GM13976 (cell line): ENCODE data around the gene NLRP7.
A peak's percentile ranks its signal among the peaks of the same experiment; 100 is the strongest.
"Not testable (repeated sequence)": the region's sequence is repeated elsewhere in the genome, so short reads cannot be mapped to it uniquely, and the experiment has no call there.

Source experiments
- DNase-seq: peaks from one replicate; pipeline ENCODE4 v3.0.0; 2012; ENCODE audit warnings: low spot score
- in situ Hi-C: fragments of 300-500 bp; cut with MboI; formaldehyde crosslinking; loops from one replicate; pipeline ENCODE4 v1.12.0; 2022; ENCODE audit warnings: low sequenced_read_pairs, mixed read lengths, inconsistent platforms; ENCODE audit not compliant: unreplicated experiment
- TF ChIP-seq, protein P1 (sequence below): IDR thresholded peaks from 2 replicates; pipeline ENCODE4 v1.5.1; 2012; ENCODE audit warnings: borderline replicate concordance, mild to moderate bottlenecking; ENCODE audit not compliant: insufficient read depth; ENCODE audit errors: extremely low read depth, missing control alignments, control extremely low read depth

NLRP7 gene

GRCh38 chr19:54947381-54947780 lies at the start of gene NLRP7:
Gene NLRP7, minus strand, starts transcription at chr19:54947530.
- DNase-seq, result no peak
- in situ Hi-C loops, result no loop called here
- TF ChIP-seq, protein P1, sequence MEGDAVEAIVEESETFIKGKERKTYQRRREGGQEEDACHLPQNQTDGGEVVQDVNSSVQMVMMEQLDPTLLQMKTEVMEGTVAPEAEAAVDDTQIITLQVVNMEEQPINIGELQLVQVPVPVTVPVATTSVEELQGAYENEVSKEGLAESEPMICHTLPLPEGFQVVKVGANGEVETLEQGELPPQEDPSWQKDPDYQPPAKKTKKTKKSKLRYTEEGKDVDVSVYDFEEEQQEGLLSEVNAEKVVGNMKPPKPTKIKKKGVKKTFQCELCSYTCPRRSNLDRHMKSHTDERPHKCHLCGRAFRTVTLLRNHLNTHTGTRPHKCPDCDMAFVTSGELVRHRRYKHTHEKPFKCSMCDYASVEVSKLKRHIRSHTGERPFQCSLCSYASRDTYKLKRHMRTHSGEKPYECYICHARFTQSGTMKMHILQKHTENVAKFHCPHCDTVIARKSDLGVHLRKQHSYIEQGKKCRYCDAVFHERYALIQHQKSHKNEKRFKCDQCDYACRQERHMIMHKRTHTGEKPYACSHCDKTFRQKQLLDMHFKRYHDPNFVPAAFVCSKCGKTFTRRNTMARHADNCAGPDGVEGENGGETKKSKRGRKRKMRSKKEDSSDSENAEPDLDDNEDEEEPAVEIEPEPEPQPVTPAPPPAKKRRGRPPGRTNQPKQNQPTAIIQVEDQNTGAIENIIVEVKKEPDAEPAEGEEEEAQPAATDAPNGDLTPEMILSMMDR, result no peak

- TF ChIP-seq, protein P1, result no peak
- in situ Hi-C loops, result no loop called here
- no peak for DNase-seq
Measured at GRCh38 chr19:54995561-54995960, 48.2 kb upstream of the NLRP7 start.

DNA sequence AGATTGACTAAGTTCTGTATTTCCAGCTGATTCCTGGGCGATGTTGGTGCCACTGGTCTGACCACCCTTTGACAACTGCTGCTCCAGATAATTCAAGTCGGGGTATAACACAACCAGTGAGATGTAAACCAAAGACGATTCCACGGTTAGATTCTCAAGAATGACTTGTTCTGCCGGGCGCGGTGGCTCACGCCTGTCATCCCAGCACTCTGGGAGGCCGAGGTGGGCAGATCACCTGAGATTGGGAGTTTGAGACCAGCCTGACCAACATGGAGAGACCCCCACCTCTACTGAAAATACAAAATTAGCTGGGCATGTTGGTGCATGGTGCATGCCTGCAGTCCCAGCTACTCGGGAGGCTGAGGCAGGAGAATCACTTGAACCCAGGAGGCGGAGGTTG lies 42.2 kb upstream of the NLRP7 start:
- in situ Hi-C loops, DNase-seq: not testable (repeated sequence)

DNA sequence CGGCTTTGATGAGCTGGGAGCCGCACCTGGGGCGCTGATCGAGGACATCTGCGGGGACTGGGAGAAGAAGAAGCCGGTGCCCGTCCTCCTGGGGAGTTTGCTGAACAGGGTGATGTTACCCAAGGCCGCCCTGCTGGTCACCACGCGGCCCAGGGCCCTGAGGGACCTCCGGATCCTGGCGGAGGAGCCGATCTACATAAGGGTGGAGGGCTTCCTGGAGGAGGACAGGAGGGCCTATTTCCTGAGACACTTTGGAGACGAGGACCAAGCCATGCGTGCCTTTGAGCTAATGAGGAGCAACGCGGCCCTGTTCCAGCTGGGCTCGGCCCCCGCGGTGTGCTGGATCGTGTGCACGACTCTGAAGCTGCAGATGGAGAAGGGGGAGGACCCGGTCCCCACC lies 35.2 kb upstream of the NLRP7 start:
- in situ Hi-C loops, DNase-seq: not testable (repeated sequence)

- in situ Hi-C loops, result not testable (repeated sequence)
Measured at GRCh38 chr19:54973229-54974090, 26.1 kb upstream of the NLRP7 start.

DNA sequence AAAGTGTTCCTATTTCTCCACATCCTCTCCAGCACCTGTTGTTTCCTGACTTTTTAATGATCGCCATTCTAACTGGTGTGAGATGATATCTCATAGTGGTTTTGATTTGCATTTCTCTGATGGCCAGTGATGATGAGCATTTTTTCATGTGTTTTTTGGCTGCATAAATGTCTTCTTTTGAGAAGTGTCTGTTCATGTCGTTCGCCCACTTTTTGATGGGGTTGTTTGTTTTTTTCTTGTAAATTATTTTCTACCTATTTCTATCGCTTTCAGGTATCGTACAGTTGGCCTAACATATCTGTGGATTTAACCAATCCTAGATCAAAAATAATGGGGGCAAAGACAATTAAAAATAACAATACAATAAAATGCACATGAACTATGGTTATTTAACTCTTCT lies 24.1 kb upstream of the NLRP7 start:
- DNase-seq, in situ Hi-C loops: not testable (repeated sequence)

More at GRCh38 chr19:54973229-54974090, 26.1 kb upstream of the NLRP7 start:
- not testable (repeated sequence) for DNase-seq

GRCh38 chr19:54969647-54970046 lies 22.3 kb upstream of the NLRP7 start:
- DNase-seq, result no peak
- in situ Hi-C loops, result no loop called here
- TF ChIP-seq, protein P1, result no peak

- DNase-seq, result no peak
- in situ Hi-C loops, result no loop called here
- TF ChIP-seq, protein P1, result no peak
Measured at GRCh38 chr19:54967611-54968010, 20.3 kb upstream of the NLRP7 start.

- DNase-seq, in situ Hi-C loops: not testable (repeated sequence)
Measured at GRCh38 chr19:54965055-54965454, 17.7 kb upstream of the NLRP7 start.

- peak; percentile 58 for DNase-seq
- TF ChIP-seq, protein P1, result no peak
Measured at GRCh38 chr19:54959840-54960239, 12.5 kb upstream of the NLRP7 start.

More at GRCh38 chr19:54959840-54960239, 12.5 kb upstream of the NLRP7 start:
- in situ Hi-C loops, result no loop called here
